ENCODE data around the gene OAS3.

OAS3 gene

GRCh38 chr12:112937741-112938719 is at the start of gene OAS3:
TSS of gene OAS3 (plus strand) at chr12:112938474. CDS start at chr12:112938531, 57 bp downstream.
- Histone ChIP-seq H2AFZ (ENCODE audit: low read depth, low read length) (no peak within 1 kb of the TSS), H3K9me3 (ENCODE audit: low read length) (no peaks in the 10 kb centered on the region), H3K4me3 (ENCODE audit: low read length) (peak within 1 kb of the TSS; percentile 31), H3K4me1 (ENCODE audit: insufficient read depth, low read length) (peaks cover 2% of the 10 kb centered on the region), H3K27me3 (ENCODE audit: insufficient read depth, low read length) (peaks cover 32% of the 10 kb centered on the region), H3K36me3 (ENCODE audit: insufficient read depth, low read length) (no peaks in the 10 kb centered on the region)

GRCh38 chr12:112891093-112892024 is 46.9 kb upstream of the OAS3 start:
- no peaks in the 10 kb centered on the region for H3K27me3 ChIP-seq (ENCODE audit: insufficient read depth, low read length)
- H3K4me3 ChIP-seq (ENCODE audit: low read length): no peak overlapping the region
- H3K9me3 ChIP-seq (ENCODE audit: low read length): peaks cover 2% of the 10 kb centered on the region
- no peak overlapping the region for H2AFZ ChIP-seq (ENCODE audit: low read depth, low read length)
- peaks cover 16% of the 10 kb centered on the region for H3K4me1 ChIP-seq (ENCODE audit: insufficient read depth, low read length)
- no peaks in the 10 kb centered on the region for H3K36me3 ChIP-seq (ENCODE audit: insufficient read depth, low read length)

- H3K27me3 ChIP-seq (ENCODE audit: insufficient read depth, low read length): no peaks in the 10 kb centered on the region
- no peaks in the 10 kb centered on the region for H3K9me3 ChIP-seq (ENCODE audit: low read length)
Measured at GRCh38 chr12:112892856-112893255, 45.4 kb upstream of the OAS3 start.

GRCh38 chr12:112894128-112894527 is 44.1 kb upstream of the OAS3 start:
- peaks cover 16% of the 10 kb centered on the region for H3K4me1 ChIP-seq (ENCODE audit: insufficient read depth, low read length)
- no peaks in the 10 kb centered on the region for H3K9me3 ChIP-seq (ENCODE audit: low read length)
- H3K4me3 ChIP-seq (ENCODE audit: low read length): no peak overlapping the region
- no peak overlapping the region for H2AFZ ChIP-seq (ENCODE audit: low read depth, low read length)
- H3K36me3 ChIP-seq (ENCODE audit: insufficient read depth, low read length): no peaks in the 10 kb centered on the region
- peaks cover 6% of the 10 kb centered on the region for H3K27me3 ChIP-seq (ENCODE audit: insufficient read depth, low read length)

More at GRCh38 chr12:112892856-112893255, 45.4 kb upstream of the OAS3 start:
- Histone ChIP-seq H2AFZ (ENCODE audit: low read depth, low read length) (no peak overlapping the region), H3K36me3 (ENCODE audit: insufficient read depth, low read length) (no peaks in the 10 kb centered on the region), H3K4me3 (ENCODE audit: low read length) (no peak overlapping the region), H3K4me1 (ENCODE audit: insufficient read depth, low read length) (peaks cover 16% of the 10 kb centered on the region)

GRCh38 chr12:112898380-112898779 is 39.9 kb upstream of the OAS3 start:
- Histone ChIP-seq H3K9me3 (ENCODE audit: low read length) (no peaks in the 10 kb centered on the region), H3K4me1 (ENCODE audit: insufficient read depth, low read length) (peaks cover 16% of the 10 kb centered on the region), H3K36me3 (ENCODE audit: insufficient read depth, low read length) (no peaks in the 10 kb centered on the region), H3K4me3 (ENCODE audit: low read length) (no peak overlapping the region), H3K27me3 (ENCODE audit: insufficient read depth, low read length) (peaks cover 6% of the 10 kb centered on the region), H2AFZ (ENCODE audit: low read depth, low read length) (no peak overlapping the region)

GRCh38 chr12:112900298-112901145 is 37.8 kb upstream of the OAS3 start:
- no peaks in the 10 kb centered on the region for H3K36me3 ChIP-seq (ENCODE audit: insufficient read depth, low read length)
- H3K27me3 ChIP-seq (ENCODE audit: insufficient read depth, low read length): peaks cover 6% of the 10 kb centered on the region
- H3K9me3 ChIP-seq (ENCODE audit: low read length): peaks cover 2% of the 10 kb centered on the region

GRCh38 chr12:112901271-112901670 is 37.0 kb upstream of the OAS3 start:
- peaks cover 2% of the 10 kb centered on the region for H3K9me3 ChIP-seq (ENCODE audit: low read length)
- no peak overlapping the region for H3K4me3 ChIP-seq (ENCODE audit: low read length)
- peaks cover 6% of the 10 kb centered on the region for H3K27me3 ChIP-seq (ENCODE audit: insufficient read depth, low read length)
- H3K36me3 ChIP-seq (ENCODE audit: insufficient read depth, low read length): no peaks in the 10 kb centered on the region
- H3K4me1 ChIP-seq (ENCODE audit: insufficient read depth, low read length): no peaks in the 10 kb centered on the region
- no peak overlapping the region for H2AFZ ChIP-seq (ENCODE audit: low read depth, low read length)

More at GRCh38 chr12:112900298-112901145, 37.8 kb upstream of the OAS3 start:
- H2AFZ ChIP-seq (ENCODE audit: low read depth, low read length): no peak overlapping the region
- H3K4me1 ChIP-seq (ENCODE audit: insufficient read depth, low read length): peaks cover 6% of the 10 kb centered on the region
- H3K4me3 ChIP-seq (ENCODE audit: low read length): no peak overlapping the region

- Histone ChIP-seq H3K4me3 (ENCODE audit: low read length) (no peak overlapping the region), H3K36me3 (ENCODE audit: insufficient read depth, low read length) (no peaks in the 10 kb centered on the region), H3K27me3 (ENCODE audit: insufficient read depth, low read length) (no peaks in the 10 kb centered on the region), H2AFZ (ENCODE audit: low read depth, low read length) (no peak overlapping the region), H3K9me3 (ENCODE audit: low read length) (peaks cover 2% of the 10 kb centered on the region), H3K4me1 (ENCODE audit: insufficient read depth, low read length) (peaks cover 4% of the 10 kb centered on the region)
Measured at GRCh38 chr12:112904571-112904970, 33.7 kb upstream of the OAS3 start.

GRCh38 chr12:112905451-112906089 is 32.7 kb upstream of the OAS3 start:
- H3K9me3 ChIP-seq (ENCODE audit: low read length): peaks cover 2% of the 10 kb centered on the region
- no peak overlapping the region for H3K4me3 ChIP-seq (ENCODE audit: low read length)
- H3K36me3 ChIP-seq (ENCODE audit: insufficient read depth, low read length): no peaks in the 10 kb centered on the region
- H3K27me3 ChIP-seq (ENCODE audit: insufficient read depth, low read length): no peaks in the 10 kb centered on the region
- H3K4me1 ChIP-seq (ENCODE audit: insufficient read depth, low read length): peaks cover 4% of the 10 kb centered on the region
- H2AFZ ChIP-seq (ENCODE audit: low read depth, low read length): no peak overlapping the region

GRCh38 chr12:112906712-112907414 is 31.4 kb upstream of the OAS3 start, which contains the start of gene OAS1:
TSS of gene OAS1 (plus strand) at chr12:112906962. CDS start at chr12:112907040, 78 bp downstream.
- Histone ChIP-seq H3K27me3 (ENCODE audit: insufficient read depth, low read length) (no peaks in the 10 kb centered on the region), H2AFZ (ENCODE audit: low read depth, low read length) (no peak within 1 kb of the TSS), H3K9me3 (ENCODE audit: low read length) (peaks cover 6% of the 10 kb centered on the region), H3K4me1 (ENCODE audit: insufficient read depth, low read length) (peaks cover 4% of the 10 kb centered on the region), H3K36me3 (ENCODE audit: insufficient read depth, low read length) (no peaks in the 10 kb centered on the region), H3K4me3 (ENCODE audit: low read length) (no peak within 1 kb of the TSS)

- Histone ChIP-seq H3K9me3 (ENCODE audit: low read length) (peaks cover 6% of the 10 kb centered on the region), H3K36me3 (ENCODE audit: insufficient read depth, low read length) (no peaks in the 10 kb centered on the region), H2AFZ (ENCODE audit: low read depth, low read length) (no peak overlapping the region), H3K4me1 (ENCODE audit: insufficient read depth, low read length) (peaks cover 7% of the 10 kb centered on the region), H3K4me3 (ENCODE audit: low read length) (no peak overlapping the region), H3K27me3 (ENCODE audit: insufficient read depth, low read length) (no peaks in the 10 kb centered on the region)
Measured at GRCh38 chr12:112907415-112908157, 30.7 kb upstream of the OAS3 start.
